NAMALWA (cell line): ENCODE results near the gene LRFN4.

Source experiments
- DNase-seq: peaks from one replicate; pipeline ENCODE4 v3.0.0-alpha.2; 2015; ENCODE audit warnings: low spot score

Gene LRFN4

GRCh38 chr11:66858186-66858938, 1.5 kb downstream of the LRFN4 start:
- no peak for DNase-seq

GRCh38 chr11:66858939-66859685, 2.2 kb downstream of the LRFN4 start:
- DNase-seq = no peak

GRCh38 chr11:66859686-66860448, 3.0 kb downstream of the LRFN4 start:
- no peak for DNase-seq

- no peak for DNase-seq
Observed at GRCh38 chr11:66860449-66860831, 3.6 kb downstream of the LRFN4 start.

- no peak for DNase-seq
Observed at GRCh38 chr11:66861038-66861773, 4.3 kb downstream of the LRFN4 start.

- no peak for DNase-seq
Observed at GRCh38 chr11:66861774-66862558, 5.1 kb downstream of the LRFN4 start.

- DNase-seq = no peak
Observed at GRCh38 chr11:66862559-66863037, 5.7 kb downstream of the LRFN4 start.

- DNase-seq = no peak
Observed at GRCh38 chr11:66863428-66864125, 6.7 kb downstream of the LRFN4 start.

GRCh38 chr11:66864172-66864901, 7.5 kb downstream of the LRFN4 start:
- DNase-seq = no peak

- DNase-seq = no peak
Observed at GRCh38 chr11:66864924-66865697, 8.2 kb downstream of the LRFN4 start.

GRCh38 chr11:66866007-66866406, 9.1 kb downstream of the LRFN4 start:
- DNase-seq = no peak

- no peak for DNase-seq
Observed at GRCh38 chr11:66866511-66866986, 9.7 kb downstream of the LRFN4 start.

- peak; percentile 46 for DNase-seq
Observed at GRCh38 chr11:66867425-66868040, 10.7 kb downstream of the LRFN4 start.

GRCh38 chr11:66868082-66868725, 11.3 kb downstream of the LRFN4 start:
- DNase-seq = no peak

GRCh38 chr11:66868726-66869566, 12.1 kb downstream of the LRFN4 start:
- DNase-seq = peak; percentile 93

- DNase-seq = no peak
Observed at GRCh38 chr11:66869567-66869870, 12.7 kb downstream of the LRFN4 start.

GRCh38 chr11:66870131-66870530, 13.3 kb downstream of the LRFN4 start:
- DNase-seq = no peak
